GM12891 (cell line): ENCODE data around the gene BBS1.

Experiments used
- POLR2A ChIP-seq: IDR thresholded peaks from 2 replicates; pipeline ENCODE4 v1.6.1; 2011; ENCODE audit warnings: low read depth, low read length, control low read depth
- POLR2AphosphoS5 ChIP-seq: IDR thresholded peaks from 2 replicates; pipeline ENCODE4 v1.6.1; 2011; ENCODE audit warnings: low read depth, low read length, control low read depth
- POU2F2 ChIP-seq: IDR thresholded peaks from 2 replicates; pipeline ENCODE4 v1.6.1; 2011; ENCODE audit warnings: low read depth, mild to moderate bottlenecking, control low read depth, low read length, moderate library complexity
- SPI1 ChIP-seq: IDR thresholded peaks from 2 replicates; pipeline ENCODE4 v1.6.1; 2011; ENCODE audit warnings: low read depth, low read length, control low read depth
- TAF1 ChIP-seq: IDR thresholded peaks from 2 replicates; pipeline ENCODE4 v1.6.1; 2011; ENCODE audit warnings: low read depth, low read length, control low read depth

- TF ChIP-seq POU2F2 (no peak), POLR2A (no peak), TAF1 (no peak), POLR2AphosphoS5 (no peak), SPI1 (no peak)
Observed at GRCh38 chr11:66524304-66525040, 14.0 kb downstream of the BBS1 start.
